DMS79 (cell line): ENCODE results near the gene MYO19.
A peak's percentile ranks its signal among the peaks of the same experiment; 100 is the strongest.

Experiments used
- DNase-seq: peaks from one replicate; lab custom pipeline; 2025; lab: John Stamatoyannopoulos, UW

The MYO19 gene, protein sequence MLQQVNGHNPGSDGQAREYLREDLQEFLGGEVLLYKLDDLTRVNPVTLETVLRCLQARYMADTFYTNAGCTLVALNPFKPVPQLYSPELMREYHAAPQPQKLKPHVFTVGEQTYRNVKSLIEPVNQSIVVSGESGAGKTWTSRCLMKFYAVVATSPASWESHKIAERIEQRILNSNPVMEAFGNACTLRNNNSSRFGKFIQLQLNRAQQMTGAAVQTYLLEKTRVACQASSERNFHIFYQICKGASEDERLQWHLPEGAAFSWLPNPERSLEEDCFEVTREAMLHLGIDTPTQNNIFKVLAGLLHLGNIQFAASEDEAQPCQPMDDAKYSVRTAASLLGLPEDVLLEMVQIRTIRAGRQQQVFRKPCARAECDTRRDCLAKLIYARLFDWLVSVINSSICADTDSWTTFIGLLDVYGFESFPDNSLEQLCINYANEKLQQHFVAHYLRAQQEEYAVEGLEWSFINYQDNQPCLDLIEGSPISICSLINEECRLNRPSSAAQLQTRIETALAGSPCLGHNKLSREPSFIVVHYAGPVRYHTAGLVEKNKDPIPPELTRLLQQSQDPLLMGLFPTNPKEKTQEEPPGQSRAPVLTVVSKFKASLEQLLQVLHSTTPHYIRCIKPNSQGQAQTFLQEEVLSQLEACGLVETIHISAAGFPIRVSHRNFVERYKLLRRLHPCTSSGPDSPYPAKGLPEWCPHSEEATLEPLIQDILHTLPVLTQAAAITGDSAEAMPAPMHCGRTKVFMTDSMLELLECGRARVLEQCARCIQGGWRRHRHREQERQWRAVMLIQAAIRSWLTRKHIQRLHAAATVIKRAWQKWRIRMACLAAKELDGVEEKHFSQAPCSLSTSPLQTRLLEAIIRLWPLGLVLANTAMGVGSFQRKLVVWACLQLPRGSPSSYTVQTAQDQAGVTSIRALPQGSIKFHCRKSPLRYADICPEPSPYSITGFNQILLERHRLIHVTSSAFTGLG

GRCh38 chr17:36534840-36535668 is at the start of gene MYO19, which contains the start of gene PIGW:
Gene MYO19 (minus strand): TSS chr17:36534868. CDS start chr17:36532538, 2,330 bp downstream.
Gene PIGW (plus strand): TSS chr17:36534987. CDS start chr17:36537102, 2,115 bp downstream.
- peak; percentile 86 for DNase-seq

DNA sequence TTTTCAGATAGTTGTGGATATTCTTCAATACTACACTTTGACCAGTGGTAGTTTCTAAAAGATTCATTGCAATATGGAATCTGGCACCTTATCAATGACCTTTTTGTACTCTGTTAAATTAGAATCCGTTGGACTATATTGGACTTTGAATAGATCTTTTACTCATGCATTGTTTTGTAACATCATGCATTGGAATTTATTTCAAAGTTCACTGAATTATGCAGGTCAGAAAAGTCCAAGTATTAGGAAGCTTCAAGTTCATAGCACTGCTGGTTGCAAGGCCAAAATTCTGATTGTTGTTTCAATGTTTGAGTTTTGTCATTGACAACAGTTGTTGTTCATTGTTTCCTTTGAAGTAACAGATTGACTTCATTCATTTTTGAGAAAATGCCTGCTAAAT is 49.1 kb upstream of the MYO19 start:
- DNase-seq = no peak

- no peak for DNase-seq
Measured at GRCh38 chr17:36578671-36579070, 44.0 kb upstream of the MYO19 start.

- DNase-seq = no peak
Measured at GRCh38 chr17:36576793-36577192, 42.1 kb upstream of the MYO19 start.

DNA sequence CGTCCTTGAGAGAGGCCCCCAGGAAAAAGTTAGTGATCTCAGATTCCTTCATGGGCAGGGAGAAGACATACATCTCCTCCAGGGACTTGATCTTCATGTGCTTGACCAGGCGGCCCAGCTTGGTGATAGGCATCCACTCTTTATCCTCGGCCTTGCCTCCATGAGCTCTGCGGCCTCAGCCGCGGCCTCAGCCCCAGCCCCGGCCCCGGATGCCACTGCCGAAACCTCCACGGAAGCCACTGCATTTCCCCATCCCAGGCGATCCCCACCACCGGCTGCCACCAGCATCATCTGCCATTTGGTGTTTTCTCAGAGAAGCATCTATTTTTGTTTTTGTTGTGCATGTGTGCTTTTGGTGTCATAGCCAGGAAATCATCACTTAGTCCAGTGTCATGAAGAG is 40.4 kb upstream of the MYO19 start:
- no peak for DNase-seq

DNA sequence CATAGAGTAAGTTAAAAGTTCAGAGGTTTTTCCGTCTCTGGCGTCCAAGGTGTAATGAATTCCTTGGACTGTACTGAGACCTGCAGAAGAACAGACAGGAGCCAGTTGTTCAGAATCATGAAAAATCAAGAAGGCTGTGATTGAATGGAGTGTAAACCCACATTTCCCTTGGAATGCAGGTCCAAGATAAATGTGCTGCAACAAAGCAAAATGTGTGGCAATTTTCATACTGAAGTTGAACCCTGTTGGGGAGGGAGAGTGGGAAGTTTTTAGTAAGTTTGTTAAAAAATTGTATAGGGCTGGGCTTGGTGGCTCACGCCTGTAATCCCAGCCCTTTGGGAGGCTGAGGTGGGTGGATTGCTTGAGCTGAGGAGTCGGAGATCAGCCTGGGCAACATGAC is 31.4 kb upstream of the MYO19 start:
- DNase-seq = no peak

DNA sequence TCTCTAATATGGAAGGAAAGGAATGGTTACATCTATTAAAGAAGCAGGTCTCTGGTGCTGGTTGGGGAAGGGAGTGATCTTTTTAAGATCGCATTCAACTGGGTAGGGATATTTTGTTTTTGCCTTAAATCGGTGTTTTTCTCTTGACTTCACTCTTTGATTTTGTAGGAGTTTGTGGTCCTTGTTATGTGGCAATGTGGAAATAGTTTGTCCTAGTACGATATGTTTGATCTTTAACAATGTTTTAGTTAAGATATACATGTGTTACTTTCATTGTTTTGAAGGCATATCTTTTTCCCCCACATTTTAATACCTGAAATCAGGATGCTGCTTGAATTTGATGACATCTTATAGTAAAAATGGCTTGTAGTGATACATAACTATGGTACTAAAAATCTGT is 18.8 kb upstream of the MYO19 start:
- DNase-seq = no peak

GRCh38 chr17:36550491-36551417 is 16.1 kb upstream of the MYO19 start:
- peak; percentile 39 for DNase-seq

GRCh38 chr17:36547776-36548175 is 13.1 kb upstream of the MYO19 start:
- no peak for DNase-seq

DNA sequence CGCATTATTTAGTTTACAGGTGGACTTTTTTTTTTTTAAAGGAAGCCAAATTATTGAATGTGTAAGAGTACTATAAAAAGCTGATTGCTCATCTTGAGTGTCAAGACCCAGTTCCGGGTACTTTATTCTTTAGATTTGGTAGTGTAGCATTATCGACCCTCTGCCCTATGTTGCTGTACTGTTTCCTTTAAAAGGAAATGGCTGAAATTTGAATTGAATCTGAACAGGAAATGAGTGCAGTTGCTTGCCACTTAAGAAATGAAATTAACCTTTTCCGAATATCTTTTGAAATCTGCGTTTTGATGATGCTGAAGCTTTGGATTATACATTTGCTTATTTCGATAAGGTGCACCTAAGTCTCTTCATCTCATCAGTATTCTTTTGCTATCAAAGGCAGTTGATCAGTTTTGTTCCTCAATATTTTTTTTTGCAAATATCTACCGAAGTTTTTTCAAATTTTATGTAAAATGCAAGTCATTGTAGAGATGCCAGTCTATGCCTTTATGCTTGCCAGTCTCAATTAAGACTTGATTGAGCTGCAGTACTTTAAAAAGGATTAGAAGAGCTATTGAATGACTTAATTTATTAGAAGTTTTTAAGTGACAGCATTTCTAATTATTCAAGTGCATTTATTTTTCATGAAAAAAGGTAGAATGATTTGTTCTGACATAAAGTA is 11.9 kb upstream of the MYO19 start:
- no peak for DNase-seq

DNA sequence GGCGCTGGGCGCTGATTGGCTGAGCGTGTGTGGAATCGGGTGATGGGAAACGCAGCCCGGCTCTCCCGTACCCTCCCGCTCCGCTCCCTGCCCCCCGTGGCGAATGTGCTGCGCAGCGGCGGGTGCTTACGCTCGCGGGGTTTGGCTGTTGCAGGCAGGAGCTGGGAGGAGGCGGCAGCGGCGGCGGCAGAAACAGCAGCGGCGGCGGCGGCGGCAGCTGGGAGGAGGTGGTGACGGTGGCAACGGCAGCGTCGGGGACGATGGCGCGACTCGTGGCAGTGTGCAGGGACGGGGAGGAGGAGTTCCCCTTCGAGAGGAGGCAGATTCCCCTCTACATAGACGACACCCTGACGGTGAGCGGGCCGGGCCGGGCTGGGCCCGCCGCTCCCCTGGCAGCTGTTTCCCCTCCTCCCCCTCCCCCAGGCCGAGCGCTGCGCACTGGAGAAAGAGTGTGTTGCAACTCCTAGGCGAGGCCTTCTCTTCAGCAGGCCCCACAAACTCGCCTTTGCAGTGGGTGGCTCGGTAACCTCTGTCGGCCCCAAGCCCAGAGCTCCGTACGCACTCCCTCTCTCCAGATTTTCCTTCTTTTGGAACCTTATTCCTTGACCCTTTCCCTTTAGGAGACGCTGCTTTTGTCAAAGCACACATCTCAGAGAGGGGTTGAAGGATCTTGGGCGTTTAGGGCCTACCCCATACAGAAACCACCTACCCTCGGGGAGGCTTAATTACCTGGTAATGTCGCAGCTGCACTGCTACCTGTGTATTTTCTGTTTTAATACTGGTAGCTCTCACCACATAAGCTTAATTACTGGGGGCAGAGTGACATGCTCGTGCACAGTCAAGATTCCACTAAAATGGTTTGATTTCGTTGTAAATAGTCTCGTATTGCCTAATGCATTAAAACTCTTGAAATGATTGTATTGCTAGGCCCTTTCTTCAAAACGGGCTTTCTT is 11.1 kb upstream of the MYO19 start:
- DNase-seq = peak; percentile 93

DNA sequence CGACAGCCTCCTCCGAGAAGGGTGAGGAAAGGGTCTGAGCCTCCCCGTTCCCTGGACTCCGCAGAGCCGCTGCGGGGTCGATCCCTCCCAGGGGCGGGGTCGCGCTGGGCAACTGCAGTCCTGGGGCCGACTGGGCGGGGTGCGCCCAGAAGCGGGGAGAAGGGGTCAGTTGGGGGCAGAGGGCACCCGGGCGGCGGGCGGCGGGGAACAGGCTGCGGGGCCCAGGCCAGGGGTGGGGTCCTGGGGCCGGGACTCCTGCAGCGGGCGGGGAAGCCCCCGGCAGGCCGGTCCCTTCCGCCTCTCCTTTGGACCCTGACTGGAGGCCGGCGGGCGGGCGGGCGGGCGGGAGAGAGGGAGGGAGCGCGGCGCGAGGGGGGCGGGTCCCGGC is 10.4 kb upstream of the MYO19 start:
- no peak for DNase-seq

DNA sequence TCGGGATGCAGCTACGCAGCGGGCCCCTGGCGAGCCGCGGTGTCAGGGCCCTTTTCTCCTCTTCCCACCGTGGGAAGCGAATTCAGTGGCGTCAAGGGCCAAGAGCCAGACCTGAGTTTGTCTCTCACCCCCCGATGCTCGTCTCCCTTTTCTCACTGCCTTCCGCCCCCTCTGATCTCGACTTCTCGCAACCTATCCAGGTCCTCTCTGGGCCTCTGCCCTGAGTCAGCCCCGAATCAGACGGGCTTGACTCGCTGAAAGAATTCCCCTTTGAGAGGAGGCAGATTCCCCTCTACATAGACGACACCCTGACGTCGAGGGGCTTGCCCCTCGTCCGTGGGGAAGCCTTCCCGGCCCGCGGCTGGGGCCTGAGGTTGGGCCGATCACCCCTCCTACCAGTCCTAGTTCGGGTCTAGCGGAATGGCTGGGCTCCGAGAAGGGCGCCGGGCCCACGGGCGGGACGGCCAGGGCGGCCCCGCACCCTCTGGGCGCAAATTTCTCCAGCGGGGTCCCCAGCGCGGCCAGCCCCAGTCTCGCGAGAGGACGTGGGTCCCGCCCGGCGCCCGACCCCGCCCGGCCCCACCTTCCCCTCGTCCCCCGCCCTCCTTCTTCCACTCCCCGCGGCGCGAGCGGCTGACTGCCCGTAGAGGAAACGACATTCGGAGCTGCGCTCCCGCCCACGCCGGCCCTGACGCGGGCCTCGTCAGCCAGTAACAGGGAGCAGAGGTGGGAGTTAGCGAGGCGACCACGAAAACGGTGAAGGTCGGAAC is 9.8 kb upstream of the MYO19 start, which contains the start of gene GGNBP2:
Gene GGNBP2, plus strand, starts transcription at position 613 of the 770 bp plus-strand sequence. CDS start 806 bp downstream, outside the sequence.
- DNase-seq = peak; percentile 72

GRCh38 chr17:36544044-36544306 is 9.3 kb upstream of the MYO19 start:
- peak; percentile 37 for DNase-seq

DNA sequence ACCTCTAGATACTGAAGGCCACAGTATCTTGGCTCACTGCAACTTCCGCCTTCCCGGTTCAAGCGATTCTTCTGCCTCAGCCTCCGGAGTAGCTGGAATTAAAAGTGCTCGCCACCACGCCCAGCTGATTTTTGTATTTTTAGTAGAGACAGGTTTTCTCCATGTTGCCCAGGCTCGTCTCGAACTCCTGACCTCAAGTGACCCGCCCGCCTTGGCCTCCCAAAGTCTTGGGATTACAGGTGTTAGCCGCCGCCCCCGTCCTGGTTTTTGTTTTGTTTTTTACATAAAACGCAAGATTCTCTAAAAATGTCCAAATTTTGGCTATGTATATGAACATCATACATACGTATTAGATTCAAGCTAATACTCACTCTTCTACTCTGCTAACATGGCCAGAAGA is 8.1 kb upstream of the MYO19 start:
- DNase-seq = no peak

DNA sequence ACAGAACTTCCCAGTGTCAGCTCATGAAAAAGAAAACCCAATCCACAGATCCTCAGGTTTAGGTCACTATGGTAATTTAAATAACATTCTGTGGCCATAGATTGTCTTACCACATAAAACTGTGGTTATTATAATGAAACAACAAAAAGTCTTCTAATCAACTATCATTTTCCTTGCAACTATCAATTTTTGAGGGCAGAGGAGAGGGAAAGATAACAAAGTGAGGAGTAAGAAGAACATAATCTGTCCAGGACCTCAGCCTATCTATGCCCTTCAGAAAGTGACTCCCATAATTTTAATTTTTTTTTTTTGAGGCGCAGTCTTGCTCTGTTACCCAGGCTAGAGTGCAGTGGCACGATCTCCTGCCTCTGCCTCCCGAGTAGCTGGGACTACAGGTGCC is 6.0 kb upstream of the MYO19 start:
- no peak for DNase-seq

DNA sequence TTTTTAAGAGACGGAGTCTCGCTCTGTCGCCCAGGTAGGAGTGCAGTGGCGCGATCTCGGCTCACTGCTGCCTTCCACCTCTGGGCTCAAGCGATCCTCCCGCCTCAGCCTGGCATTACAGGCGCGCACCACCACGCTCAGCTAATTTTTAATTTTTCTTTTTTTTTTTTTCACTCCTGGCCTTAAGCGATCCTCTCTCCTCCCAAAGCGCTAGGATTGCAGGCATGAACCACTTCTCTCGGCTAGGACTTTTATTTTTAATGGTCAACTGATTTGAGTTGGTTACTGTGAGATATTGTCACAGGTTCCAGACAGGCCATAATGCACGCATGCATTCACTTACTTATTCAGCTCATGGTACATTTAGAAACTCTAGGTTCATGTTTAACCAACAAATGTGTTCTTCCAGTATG is 1.0 kb upstream of the MYO19 start:
- DNase-seq = no peak
